SK-N-SH treated with all-trans-retinoic acid at 6 μM for 48 hours (cell line): ENCODE measurements around the gene ATG10.

Source experiments
- ARNTL ChIP-seq: fragments of 450-650 bp; formaldehyde crosslinking; IDR thresholded peaks from 2 replicates; pipeline ENCODE4 v1.5.0; 2020; ENCODE audit warnings: low read depth, mild to moderate bottlenecking, moderate library complexity, borderline replicate concordance
- BACH2 ChIP-seq: fragments of 250-450 bp; sonication (Bioruptor Pico); IDR thresholded peaks from 2 replicates; pipeline ENCODE4 v1.9.0; 2021; ENCODE audit warnings: mild to moderate bottlenecking, borderline replicate concordance
- ISL1 ChIP-seq: fragments of 250-450 bp; sonication (Bioruptor Pico); IDR thresholded peaks from 2 replicates; pipeline ENCODE4 v2.1.2; 2022; ENCODE audit warnings: mild to moderate bottlenecking, moderate library complexity
- OSR1 ChIP-seq: fragments of 250-450 bp; sonication (Bioruptor Pico); IDR thresholded peaks from 2 replicates; pipeline ENCODE4 v1.8.0; 2022; ENCODE audit warnings: moderate library complexity, mild to moderate bottlenecking, inconsistent platforms
- RARB ChIP-seq: fragments of 250-450 bp; sonication (Bioruptor Pico); IDR thresholded peaks from 2 replicates; pipeline ENCODE4 v1.8.0; 2021; ENCODE audit warnings: mild to moderate bottlenecking, moderate library complexity
- TCF4 ChIP-seq: fragments of 250-450 bp; sonication (Bioruptor Pico); IDR thresholded peaks from 2 replicates; pipeline ENCODE4 v1.8.0; 2021; ENCODE audit warnings: mild to moderate bottlenecking, moderate library complexity, borderline replicate concordance
- ZC3H10 ChIP-seq: fragments of 250-450 bp; sonication (Bioruptor Pico); IDR thresholded peaks from 2 replicates; pipeline ENCODE4 v1.5.1; 2021; ENCODE audit warnings: mild to moderate bottlenecking, moderate library complexity
- ZFP3 ChIP-seq: fragments of 250-450 bp; sonication (Bioruptor Pico); IDR thresholded peaks from 2 replicates; pipeline ENCODE4 v1.5.0; 2020; ENCODE audit warnings: mild to moderate bottlenecking, moderate library complexity
- TF ChIP-seq, protein P1 (sequence below): fragments of 250-450 bp; sonication (Bioruptor Pico); IDR thresholded peaks from 2 replicates; pipeline ENCODE4 v1.5.0; 2020; ENCODE audit warnings: mild to moderate bottlenecking, moderate library complexity
- TF ChIP-seq, protein P2 (sequence below): fragments of 250-450 bp; sonication (Bioruptor Pico); IDR thresholded peaks from 2 replicates; pipeline ENCODE4 v1.8.0; 2020; ENCODE audit warnings: mild to moderate bottlenecking, moderate library complexity, borderline replicate concordance

DNA sequence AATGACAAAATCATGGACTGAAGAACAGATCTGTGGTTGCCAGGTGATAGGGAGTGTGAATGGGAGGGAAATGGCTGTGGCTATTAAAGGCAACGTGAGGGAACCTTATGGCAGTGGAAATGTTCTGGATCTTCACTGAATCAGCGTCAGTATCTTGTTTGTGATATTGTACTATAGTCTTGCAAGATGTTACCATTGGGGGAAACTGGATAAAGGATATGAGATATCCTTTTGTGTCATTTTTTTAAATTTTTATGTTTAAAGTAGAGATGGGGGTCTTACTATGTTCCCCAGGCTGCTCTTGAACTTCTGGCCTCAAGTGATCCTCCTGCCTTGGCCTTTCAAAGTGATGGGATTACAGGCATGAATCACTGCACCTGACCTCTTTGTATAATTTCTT is 210.8 kb downstream of the ATG10 start:
- no peak for TF ChIP-seq OSR1
- TF ChIP-seq TCF4 (CRISPR knock-in tag): no peak
- no peak for TF ChIP-seq ZC3H10 (CRISPR knock-in tag)
- no peak for TF ChIP-seq ISL1 (CRISPR knock-in tag)
- no peak for TF ChIP-seq RARB
- TF ChIP-seq BACH2 (CRISPR knock-in tag): no peak
- TF ChIP-seq, protein P1, sequence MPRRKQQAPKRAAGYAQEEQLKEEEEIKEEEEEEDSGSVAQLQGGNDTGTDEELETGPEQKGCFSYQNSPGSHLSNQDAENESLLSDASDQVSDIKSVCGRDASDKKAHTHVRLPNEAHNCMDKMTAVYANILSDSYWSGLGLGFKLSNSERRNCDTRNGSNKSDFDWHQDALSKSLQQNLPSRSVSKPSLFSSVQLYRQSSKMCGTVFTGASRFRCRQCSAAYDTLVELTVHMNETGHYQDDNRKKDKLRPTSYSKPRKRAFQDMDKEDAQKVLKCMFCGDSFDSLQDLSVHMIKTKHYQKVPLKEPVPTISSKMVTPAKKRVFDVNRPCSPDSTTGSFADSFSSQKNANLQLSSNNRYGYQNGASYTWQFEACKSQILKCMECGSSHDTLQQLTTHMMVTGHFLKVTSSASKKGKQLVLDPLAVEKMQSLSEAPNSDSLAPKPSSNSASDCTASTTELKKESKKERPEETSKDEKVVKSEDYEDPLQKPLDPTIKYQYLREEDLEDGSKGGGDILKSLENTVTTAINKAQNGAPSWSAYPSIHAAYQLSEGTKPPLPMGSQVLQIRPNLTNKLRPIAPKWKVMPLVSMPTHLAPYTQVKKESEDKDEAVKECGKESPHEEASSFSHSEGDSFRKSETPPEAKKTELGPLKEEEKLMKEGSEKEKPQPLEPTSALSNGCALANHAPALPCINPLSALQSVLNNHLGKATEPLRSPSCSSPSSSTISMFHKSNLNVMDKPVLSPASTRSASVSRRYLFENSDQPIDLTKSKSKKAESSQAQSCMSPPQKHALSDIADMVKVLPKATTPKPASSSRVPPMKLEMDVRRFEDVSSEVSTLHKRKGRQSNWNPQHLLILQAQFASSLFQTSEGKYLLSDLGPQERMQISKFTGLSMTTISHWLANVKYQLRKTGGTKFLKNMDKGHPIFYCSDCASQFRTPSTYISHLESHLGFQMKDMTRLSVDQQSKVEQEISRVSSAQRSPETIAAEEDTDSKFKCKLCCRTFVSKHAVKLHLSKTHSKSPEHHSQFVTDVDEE: no peak
- no peak for TF ChIP-seq ZFP3 (CRISPR knock-in tag)
- TF ChIP-seq, protein P2, sequence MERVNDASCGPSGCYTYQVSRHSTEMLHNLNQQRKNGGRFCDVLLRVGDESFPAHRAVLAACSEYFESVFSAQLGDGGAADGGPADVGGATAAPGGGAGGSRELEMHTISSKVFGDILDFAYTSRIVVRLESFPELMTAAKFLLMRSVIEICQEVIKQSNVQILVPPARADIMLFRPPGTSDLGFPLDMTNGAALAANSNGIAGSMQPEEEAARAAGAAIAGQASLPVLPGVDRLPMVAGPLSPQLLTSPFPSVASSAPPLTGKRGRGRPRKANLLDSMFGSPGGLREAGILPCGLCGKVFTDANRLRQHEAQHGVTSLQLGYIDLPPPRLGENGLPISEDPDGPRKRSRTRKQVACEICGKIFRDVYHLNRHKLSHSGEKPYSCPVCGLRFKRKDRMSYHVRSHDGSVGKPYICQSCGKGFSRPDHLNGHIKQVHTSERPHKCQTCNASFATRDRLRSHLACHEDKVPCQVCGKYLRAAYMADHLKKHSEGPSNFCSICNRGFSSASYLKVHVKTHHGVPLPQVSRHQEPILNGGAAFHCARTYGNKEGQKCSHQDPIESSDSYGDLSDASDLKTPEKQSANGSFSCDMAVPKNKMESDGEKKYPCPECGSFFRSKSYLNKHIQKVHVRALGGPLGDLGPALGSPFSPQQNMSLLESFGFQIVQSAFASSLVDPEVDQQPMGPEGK: no peak
- no peak for TF ChIP-seq ARNTL
